ENCODE results near the gene F8A1.
"Not testable (repeated sequence)": the region's sequence is repeated elsewhere in the genome, so short reads cannot be mapped to it uniquely, and the experiment has no call there.

DNA sequence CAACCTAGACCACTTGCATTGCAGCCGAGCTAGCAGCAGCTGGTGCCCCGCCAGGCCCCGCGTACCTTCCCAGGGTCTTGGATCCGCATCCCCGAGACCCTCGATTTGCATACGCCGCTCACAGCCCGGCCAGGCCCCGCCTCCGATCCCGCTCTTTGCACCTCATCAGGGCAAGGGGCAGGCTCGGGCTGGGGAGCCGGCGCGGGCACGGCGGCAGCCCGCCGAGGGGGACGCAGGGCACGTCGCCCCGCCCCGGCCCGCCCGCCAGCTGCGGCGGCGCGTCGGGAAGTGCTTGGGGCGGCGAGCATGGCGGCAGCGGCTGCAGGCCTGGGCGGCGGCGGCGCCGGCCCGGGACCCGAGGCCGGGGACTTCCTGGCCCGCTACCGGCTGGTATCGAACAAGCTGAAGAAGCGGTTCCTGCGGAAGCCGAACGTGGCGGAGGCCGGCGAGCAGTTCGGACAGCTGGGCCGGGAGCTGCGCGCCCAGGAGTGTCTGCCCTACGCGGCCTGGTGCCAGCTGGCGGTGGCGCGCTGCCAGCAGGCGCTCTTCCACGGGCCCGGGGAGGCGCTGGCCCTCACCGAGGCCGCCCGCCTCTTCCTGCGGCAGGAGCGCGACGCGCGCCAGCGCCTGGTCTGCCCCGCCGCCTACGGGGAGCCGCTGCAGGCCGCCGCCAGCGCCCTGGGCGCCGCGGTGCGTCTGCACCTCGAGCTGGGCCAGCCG, at the start of gene F8A1:
- TF ChIP-seq EZH2 (IDR thresholded peaks at IDR 0.05; ENCODE audit: low read depth, low read length, severe bottlenecking); CEBPB (IDR thresholded peaks at IDR 0.05; ENCODE audit: low read depth, low read length); RNF2 (IDR thresholded peaks at IDR 0.05; ENCODE audit: borderline replicate concordance, low read depth, low read length, missing control alignments, poor library complexity, severe bottlenecking); SP2 (IDR thresholded peaks at IDR 0.05; ENCODE audit: low read length): not testable (repeated sequence)
- TF ChIP-seq, protein P1, sequence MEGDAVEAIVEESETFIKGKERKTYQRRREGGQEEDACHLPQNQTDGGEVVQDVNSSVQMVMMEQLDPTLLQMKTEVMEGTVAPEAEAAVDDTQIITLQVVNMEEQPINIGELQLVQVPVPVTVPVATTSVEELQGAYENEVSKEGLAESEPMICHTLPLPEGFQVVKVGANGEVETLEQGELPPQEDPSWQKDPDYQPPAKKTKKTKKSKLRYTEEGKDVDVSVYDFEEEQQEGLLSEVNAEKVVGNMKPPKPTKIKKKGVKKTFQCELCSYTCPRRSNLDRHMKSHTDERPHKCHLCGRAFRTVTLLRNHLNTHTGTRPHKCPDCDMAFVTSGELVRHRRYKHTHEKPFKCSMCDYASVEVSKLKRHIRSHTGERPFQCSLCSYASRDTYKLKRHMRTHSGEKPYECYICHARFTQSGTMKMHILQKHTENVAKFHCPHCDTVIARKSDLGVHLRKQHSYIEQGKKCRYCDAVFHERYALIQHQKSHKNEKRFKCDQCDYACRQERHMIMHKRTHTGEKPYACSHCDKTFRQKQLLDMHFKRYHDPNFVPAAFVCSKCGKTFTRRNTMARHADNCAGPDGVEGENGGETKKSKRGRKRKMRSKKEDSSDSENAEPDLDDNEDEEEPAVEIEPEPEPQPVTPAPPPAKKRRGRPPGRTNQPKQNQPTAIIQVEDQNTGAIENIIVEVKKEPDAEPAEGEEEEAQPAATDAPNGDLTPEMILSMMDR (IDR thresholded peaks at IDR 0.05; ENCODE audit: control extremely low read depth in 1 of 3, insufficient read depth in 1 of 3, low read depth in 1 of 3, low read length in 3 of 3): not testable (repeated sequence)
- TF ChIP-seq, protein P2, sequence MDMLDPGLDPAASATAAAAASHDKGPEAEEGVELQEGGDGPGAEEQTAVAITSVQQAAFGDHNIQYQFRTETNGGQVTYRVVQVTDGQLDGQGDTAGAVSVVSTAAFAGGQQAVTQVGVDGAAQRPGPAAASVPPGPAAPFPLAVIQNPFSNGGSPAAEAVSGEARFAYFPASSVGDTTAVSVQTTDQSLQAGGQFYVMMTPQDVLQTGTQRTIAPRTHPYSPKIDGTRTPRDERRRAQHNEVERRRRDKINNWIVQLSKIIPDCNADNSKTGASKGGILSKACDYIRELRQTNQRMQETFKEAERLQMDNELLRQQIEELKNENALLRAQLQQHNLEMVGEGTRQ (IDR thresholded peaks at IDR 0.05; ENCODE audit: low read length): not testable (repeated sequence)

Data from H1 (cell line).